HepG2 (cell line): ENCODE data around the gene PPP2R5B. TPM values are rescaled to one million over a fixed set of nuclear protein-coding genes. Genes with fewer than 3 reads are reported as not detected.

Experiments used
- AKAP8 ChIP-seq: sonication (generic); formaldehyde crosslinking; IDR thresholded peaks from 2 replicates; pipeline ENCODE4 v1.5.1; 2020; ENCODE audit warnings: mild to moderate bottlenecking, missing genetic modification reagents
- ATF7-NPFF ChIP-seq: sonication (generic); formaldehyde crosslinking; IDR thresholded peaks from 2 replicates; pipeline ENCODE4 v1.8.1; 2023; ENCODE audit warnings: mild to moderate bottlenecking, low read depth, missing genetic modification reagents, moderate library complexity
- BHLHE40 ChIP-seq: IDR thresholded peaks from 2 replicates; pipeline ENCODE4 v1.6.1; 2011; ENCODE audit warnings: low read length, improper control_type of control experiment
- CEBPB ChIP-seq: IDR thresholded peaks from 2 replicates; pipeline ENCODE4 v1.6.1; 2011; ENCODE audit warnings: low read depth, low read length, improper control_type of control experiment, borderline replicate concordance
- CSRNP2 ChIP-seq: sonication (generic); formaldehyde crosslinking; conservative IDR thresholded peaks from 2 replicates; pipeline ENCODE4 v1.8.0; 2022; ENCODE audit warnings: low read depth, missing genetic modification reagents
- E2F5 ChIP-seq: sonication (generic); formaldehyde crosslinking; conservative IDR thresholded peaks from 2 replicates; pipeline ENCODE4 v1.4.0; 2020; ENCODE audit warnings: missing genetic modification reagents
- GABPA ChIP-seq, 2 experiments: IDR thresholded peaks; 2 replicates each; pipeline ENCODE4 v1.6.1; 2011 to 2016; ENCODE audit warnings: low read depth in 2 of 2, low read length in 1 of 2, missing biosample characterization in 1 of 2, missing genetic modification characterization in 1 of 2
- HNRNPH1 ChIP-seq: fragments of 200-400 bp; formaldehyde crosslinking; optimal IDR thresholded peaks from 2 replicates; pipeline ENCODE3; 2017; ENCODE audit warnings: mild to moderate bottlenecking, low read depth, low read length
- KLF11 ChIP-seq: IDR thresholded peaks from 2 replicates; pipeline ENCODE4 v1.6.1; 2016; ENCODE audit warnings: missing compliant biosample characterization
- KLF16 ChIP-seq, 2 experiments: sonication (generic) in 1 of 2; formaldehyde crosslinking in 1 of 2; IDR thresholded peaks; 2 replicates each; pipeline versions ENCODE4 v1.6.1 to v1.8.0; 2016 to 2023; ENCODE audit warnings: missing genetic modification reagents in 2 of 2, missing compliant biosample characterization in 1 of 2
- MEF2D ChIP-seq: sonication (generic); formaldehyde crosslinking; IDR thresholded peaks from 2 replicates; pipeline ENCODE4 v1.5.1; 2020; ENCODE audit warnings: mild to moderate bottlenecking, missing genetic modification reagents
- MYNN ChIP-seq: sonication (generic); formaldehyde crosslinking; IDR thresholded peaks from 2 replicates; pipeline ENCODE4 v1.4.0; 2020; ENCODE audit warnings: mild to moderate bottlenecking, low read depth, missing genetic modification reagents
- NKX3-1 ChIP-seq: sonication (generic); formaldehyde crosslinking; IDR thresholded peaks from 2 replicates; pipeline ENCODE4 v1.5.0; 2020; ENCODE audit warnings: missing genetic modification reagents
- PHF5A ChIP-seq: IDR thresholded peaks from one replicate; pipeline ENCODE4 v1.6.1; 2018; ENCODE audit warnings: low read depth, missing genetic modification reagents; ENCODE audit not compliant: unreplicated experiment
- TBX2 ChIP-seq: sonication (generic); formaldehyde crosslinking; IDR thresholded peaks from 2 replicates; pipeline ENCODE4 v1.5.0; 2020; ENCODE audit warnings: missing genetic modification reagents, mild to moderate bottlenecking, borderline replicate concordance
- ZBTB42 ChIP-seq: sonication (generic); formaldehyde crosslinking; IDR thresholded peaks from 2 replicates; pipeline ENCODE4 v1.5.0; 2020; ENCODE audit warnings: mild to moderate bottlenecking, missing genetic modification reagents
- ZNF121 ChIP-seq: sonication (generic); formaldehyde crosslinking; IDR thresholded peaks from 2 replicates; pipeline ENCODE4 v1.5.0; 2020; ENCODE audit warnings: mild to moderate bottlenecking, missing genetic modification reagents
- ZNF124 ChIP-seq: sonication (generic); formaldehyde crosslinking; IDR thresholded peaks from 2 replicates; pipeline ENCODE4 v1.4.0; 2020; ENCODE audit warnings: missing genetic modification reagents
- ZNF138 ChIP-seq: sonication (generic); formaldehyde crosslinking; IDR thresholded peaks from 2 replicates; pipeline ENCODE4 v1.5.0; 2020; ENCODE audit warnings: mild to moderate bottlenecking, low read depth, missing genetic modification reagents
- ZNF275 ChIP-seq: sonication (generic); formaldehyde crosslinking; IDR thresholded peaks from 2 replicates; pipeline ENCODE4 v1.8.0; 2022; ENCODE audit warnings: missing genetic modification reagents, mild to moderate bottlenecking, inconsistent platforms, borderline replicate concordance
- ZNF546 ChIP-seq: sonication (generic); formaldehyde crosslinking; conservative IDR thresholded peaks from 2 replicates; pipeline ENCODE4 v1.8.1; 2023; ENCODE audit warnings: mild to moderate bottlenecking, missing genetic modification reagents
- ZNF607 ChIP-seq: sonication (generic); formaldehyde crosslinking; IDR thresholded peaks from 2 replicates; pipeline ENCODE4 v1.5.1; 2020; ENCODE audit warnings: missing genetic modification reagents, mild to moderate bottlenecking, borderline replicate concordance
- ZSCAN22 ChIP-seq: sonication (generic); formaldehyde crosslinking; IDR thresholded peaks from 2 replicates; pipeline ENCODE4 v1.4.0; 2020; ENCODE audit warnings: mild to moderate bottlenecking, missing genetic modification reagents
- polyA plus RNA-seq, 8 experiments: library from polyadenylated mRNA; depleted of rRNA in 3 of 8; stranded (reverse) in 7 of 8; unstranded in 1 of 8; fragments of >200 nt; fragmentation: Illumina TruSeq in 4 of 8; extraction: Trizol in 4 of 8; gene quantifications; 2 replicates each; pipeline versions ENCODE4 v1.2.1 to v1.2.3, GENCODE V29; 2011 to 2016; ENCODE audit warnings: low read depth in 4 of 8, missing spikeins in 1 of 8, mixed read lengths in 1 of 8; ENCODE audit not compliant: insufficient read depth in 1 of 8
- total RNA-seq, 5 experiments: library from RNA; depleted of rRNA; stranded (reverse); fragments of >200 nt; fragmentation: Illumina TruSeq; extraction: Trizol; gene quantifications; 2 replicates each; pipeline ENCODE4 v1.2.3, GENCODE V29; 2016; ENCODE audit warnings: low read depth in 1 of 5
- TF ChIP-seq, protein P1 (sequence below): sonication (generic); formaldehyde crosslinking; IDR thresholded peaks from 2 replicates; pipeline ENCODE4 v1.8.1; 2023; ENCODE audit warnings: mild to moderate bottlenecking, missing genetic modification reagents

The PPP2R5B gene
- total and polyA plus RNA-seq, 2 of the 13 experiments (the other 11 are each of a cell fraction or from before 2014, with no cell fraction given): 2.3 to 8.3 TPM

GRCh38 chr11:64916775-64917662, 7.5 kb upstream of the PPP2R5B start, which contains the start of gene ATG2A (continued):
- TF ChIP-seq CSRNP2 (CRISPR knock-in tag) (no peak), ZSCAN22 (no peak), ZNF138 (CRISPR knock-in tag) (peak; percentile 56; the same call in 1 of the 2 replicates), NKX3-1 (CRISPR knock-in tag) (no peak), MYNN (CRISPR knock-in tag) (0 out of 2 replicates have a peak, but pooled peaks have one; percentile 74), ATF7-NPFF (peak; percentile 69), ZNF546 (CRISPR knock-in tag) (peak; percentile 46; the same call in 1 of the 2 replicates), ZNF275 (CRISPR knock-in tag) (peak; percentile 26), PHF5A (CRISPR knock-in tag) (no peak), KLF11 (CRISPR knock-in tag) (peak; percentile 34; the same call in 1 of the 2 replicates), ZNF121 (CRISPR knock-in tag) (0 out of 2 replicates have a peak, but pooled peaks have one; percentile 61), ZNF607 (CRISPR knock-in tag) (peak; percentile 41; the same call in 1 of the 2 replicates), E2F5 (CRISPR knock-in tag) (0 out of 2 replicates have a peak, but pooled peaks have one; percentile 47), ZNF124 (CRISPR knock-in tag) (peak; percentile 23; the same call in 1 of the 2 replicates), AKAP8 (CRISPR knock-in tag) (no peak), ZBTB42 (peak; percentile 75; the same call in 1 of the 2 replicates), KLF16 (CRISPR knock-in tag; IDR thresholded peaks at IDR 0.05) (peak in 1 of 2 experiments; percentile 79; a peak in 1 of 4 replicates), BHLHE40 (peak; percentile 50; the same call in 1 of the 2 replicates), GABPA (IDR thresholded peaks at IDR 0.05; ENCODE audit: low read depth, low read length) (no peak), GABPA (CRISPR knock-in tag; IDR thresholded peaks at IDR 0.05; ENCODE audit: low read depth) (no peak; the same call in 1 of the 2 replicates), TBX2 (CRISPR knock-in tag) (peak; percentile 73), HNRNPH1 (no peak), CEBPB (peak; percentile 87), MEF2D (CRISPR knock-in tag) (no peak)
- TF ChIP-seq, protein P1, sequence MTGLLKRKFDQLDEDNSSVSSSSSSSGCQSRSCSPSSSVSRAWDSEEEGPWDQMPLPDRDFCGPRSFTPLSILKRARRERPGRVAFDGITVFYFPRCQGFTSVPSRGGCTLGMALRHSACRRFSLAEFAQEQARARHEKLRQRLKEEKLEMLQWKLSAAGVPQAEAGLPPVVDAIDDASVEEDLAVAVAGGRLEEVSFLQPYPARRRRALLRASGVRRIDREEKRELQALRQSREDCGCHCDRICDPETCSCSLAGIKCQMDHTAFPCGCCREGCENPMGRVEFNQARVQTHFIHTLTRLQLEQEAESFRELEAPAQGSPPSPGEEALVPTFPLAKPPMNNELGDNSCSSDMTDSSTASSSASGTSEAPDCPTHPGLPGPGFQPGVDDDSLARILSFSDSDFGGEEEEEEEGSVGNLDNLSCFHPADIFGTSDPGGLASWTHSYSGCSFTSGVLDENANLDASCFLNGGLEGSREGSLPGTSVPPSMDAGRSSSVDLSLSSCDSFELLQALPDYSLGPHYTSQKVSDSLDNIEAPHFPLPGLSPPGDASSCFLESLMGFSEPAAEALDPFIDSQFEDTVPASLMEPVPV: peak; percentile 89; the same call in 1 of the 2 replicates
